Omental fat pad (tissue), 4 donors: ENCODE measurements around the gene SUMO3. TPM values are rescaled to one million over a fixed set of nuclear protein-coding genes. Genes with fewer than 3 reads are reported as not detected.

Source experiments
- ATAC-seq: fragments of 150-250 bp; one replicate; pipeline ENCODE4 v1.9.1; 2016; ENCODE audit warnings: mild to moderate bottlenecking, moderate library complexity; ENCODE audit not compliant: low FRiP score
- DNase-seq: peaks from one replicate; pipeline ENCODE4 v3.0.0-alpha.2; 2019; ENCODE audit warnings: low spot score
- CTCF ChIP-seq, 3 donors: fragments of 450-650 bp; IDR thresholded peaks; one replicate each; pipeline ENCODE4 v1.5.1; 2016 to 2017; ENCODE audit warnings: antibody characterized with exemption in 3 of 3, mild to moderate bottlenecking in 3 of 3, moderate library complexity in 2 of 3
- total RNA-seq, 4 donors: library from RNA; depleted of rRNA; stranded (reverse); fragments of >200 nt; gene quantifications; one replicate each; pipeline ENCODE4 v1.1.0, GENCODE V29; 2016

The SUMO3 gene
- total RNA-seq, 4 donors from 2014 or later: 55.5 to 62.9 (median 60.2) TPM

- ATAC-seq: no peak
- no peak for DNase-seq
- TF ChIP-seq CTCF (IDR thresholded peaks at IDR 0.05): no peak
Measured at GRCh38 chr21:44760376-44760775, 57.5 kb downstream of the SUMO3 start.

GRCh38 chr21:44759628-44760285 is 58.1 kb downstream of the SUMO3 start:
- DNase-seq: no peak
- no peak for ATAC-seq
- TF ChIP-seq CTCF (IDR thresholded peaks at IDR 0.05): no peak

GRCh38 chr21:44758781-44759627 is 58.9 kb downstream of the SUMO3 start:
- TF ChIP-seq CTCF (IDR thresholded peaks at IDR 0.05): no peak
- DNase-seq (no peak), ATAC-seq (no peak)

GRCh38 chr21:44758141-44758561 is 59.7 kb downstream of the SUMO3 start:
- DNase-seq (no peak), ATAC-seq (no peak)
- TF ChIP-seq CTCF (IDR thresholded peaks at IDR 0.05): no peak

GRCh38 chr21:44757731-44758130 is 60.1 kb downstream of the SUMO3 start:
- no peak for ATAC-seq
- TF ChIP-seq CTCF (IDR thresholded peaks at IDR 0.05): no peak
- no peak for DNase-seq

- ATAC-seq: no peak
Measured at GRCh38 chr21:44756423-44757185, 61.3 kb downstream of the SUMO3 start.

More at GRCh38 chr21:44756423-44757185, 61.3 kb downstream of the SUMO3 start:
- DNase-seq: no peak
- no peak for TF ChIP-seq CTCF (IDR thresholded peaks at IDR 0.05)

Other genes with a start within 250 kb of the SUMO3 start
- gene KRTAP10-4, start 244.3 kb downstream of the SUMO3 start, total RNA-seq: not detected
- not detected for gene KRTAP10-5, start 237.5 kb downstream of the SUMO3 start, total RNA-seq
- not detected for gene KRTAP10-6, start 225.6 kb downstream of the SUMO3 start, total RNA-seq
- gene KRTAP10-7, start 217.5 kb downstream of the SUMO3 start, total RNA-seq: not detected
- gene KRTAP10-8, start 206.0 kb downstream of the SUMO3 start, total RNA-seq: not detected
- not detected for gene KRTAP10-9, start 191.0 kb downstream of the SUMO3 start, total RNA-seq
- gene KRTAP10-10, start 180.7 kb downstream of the SUMO3 start, total RNA-seq: not detected
- not detected for gene KRTAP10-11, start 171.6 kb downstream of the SUMO3 start, total RNA-seq
- not detected for gene KRTAP12-4, start 163.4 kb downstream of the SUMO3 start, total RNA-seq
- not detected for gene KRTAP12-3, start 160.1 kb downstream of the SUMO3 start, total RNA-seq
- not detected for gene KRTAP12-2, start 151.1 kb downstream of the SUMO3 start, total RNA-seq
- gene KRTAP12-1, start 135.9 kb downstream of the SUMO3 start, total RNA-seq: not detected
- not detected for gene KRTAP10-12, start 120.9 kb downstream of the SUMO3 start, total RNA-seq
- gene TSPEAR, start 106.5 kb downstream of the SUMO3 start, total RNA-seq: under 1 TPM in 1 of 4 donors, not detected in 3; 0.19 TPM
- gene UBE2G2, start 16.2 kb downstream of the SUMO3 start, total RNA-seq: 100 to 1,000 TPM in 3 of 4 donors, 10 to 100 TPM in 1; 95.8 to 187 (median 103) TPM
- gene PTTG1IP, start 55.6 kb upstream of the SUMO3 start, total RNA-seq: 100 to 1,000 TPM; 200 to 241 (median 214) TPM
- 100 to 1,000 TPM in 3 of 4 donors, 10 to 100 TPM in 1; 98.5 to 581 (median 217) TPM for gene ITGB2, start 102.8 kb upstream of the SUMO3 start, total RNA-seq
- gene SLX9, start 122.0 kb upstream of the SUMO3 start, total RNA-seq: 10 to 100 TPM; 11.9 to 26.2 (median 16.1) TPM